HG02870 (cell line): Measurements from ENCODE around the gene METTL1.

Source experiments
- ATAC-seq: cut with Tn5 transposase; IDR thresholded peaks from one replicate; pipeline ENCODE4 v1.9.1; 2021; ENCODE audit warnings: mild to moderate bottlenecking, moderate library complexity; ENCODE audit not compliant: unreplicated experiment

METTL1 gene

DNA sequence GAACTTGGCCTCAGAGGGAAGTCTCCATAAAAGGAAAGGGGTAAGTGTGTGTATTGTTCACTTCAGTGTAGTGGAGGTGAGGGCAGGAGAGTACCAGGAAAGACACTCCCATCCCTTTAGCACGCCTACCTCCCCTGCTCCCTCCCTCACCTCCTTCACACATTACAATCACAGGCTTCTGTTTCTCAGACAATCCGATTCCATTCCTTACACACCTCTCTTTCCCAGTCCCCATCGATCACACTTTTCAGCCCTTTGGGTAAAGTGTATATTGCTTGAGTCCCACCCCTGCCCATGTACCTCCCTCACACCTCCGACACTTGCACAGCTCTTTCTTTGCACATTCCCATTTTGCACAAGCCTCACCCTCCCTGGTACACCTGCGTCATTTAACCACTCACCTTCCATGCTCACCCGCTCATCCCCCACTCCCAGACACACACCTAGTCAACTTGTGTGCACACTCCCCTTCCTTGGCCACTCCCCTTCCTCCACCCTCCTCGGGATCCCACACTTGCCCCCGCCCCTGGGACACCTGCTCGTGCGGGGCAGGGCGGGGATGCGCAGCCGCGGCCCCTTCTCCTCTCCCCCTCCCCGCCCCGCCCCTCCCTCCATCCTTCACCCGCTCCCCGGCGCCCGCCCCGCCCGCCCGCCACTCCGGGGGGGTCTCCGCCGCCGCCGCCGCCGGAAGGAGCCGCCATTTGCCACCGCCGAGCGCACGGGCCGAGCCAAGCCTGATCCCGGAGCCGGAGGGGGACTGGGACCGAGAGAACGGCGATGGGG, 17.3 kb downstream of the METTL1 start, which contains the start of gene MARCHF9:
TSS of gene MARCHF9 (plus strand) at position 693 of the 783 bp plus-strand sequence. CDS start 426 bp downstream, outside the sequence.
- peak; percentile 35 for ATAC-seq

DNA sequence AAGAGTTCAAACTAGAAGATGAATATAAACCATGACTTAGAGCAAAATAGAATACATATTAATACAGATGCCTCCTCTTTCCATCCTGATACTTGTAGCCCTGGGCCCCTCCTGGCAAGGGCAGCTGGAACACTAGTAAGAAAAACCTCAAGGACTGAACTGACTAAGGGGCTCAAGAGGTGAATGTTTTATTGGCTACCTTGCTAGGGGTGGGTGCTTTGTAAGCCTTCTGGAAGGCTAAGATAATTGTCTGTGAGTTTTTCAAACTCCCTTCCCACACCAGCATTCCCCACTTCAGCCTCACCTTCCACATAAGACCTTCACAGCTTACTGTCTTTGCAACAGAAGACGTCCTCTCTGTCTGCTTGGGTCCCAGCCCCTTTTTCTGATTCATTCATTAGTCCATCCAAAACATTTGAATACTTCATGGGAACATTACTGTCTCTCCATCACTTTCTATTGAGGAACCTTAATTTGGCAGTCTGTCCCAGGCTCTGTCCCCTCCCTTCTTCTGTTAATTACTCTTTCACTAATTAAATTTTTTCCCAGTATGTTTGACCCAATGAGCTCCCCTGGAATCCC, 18.1 kb downstream of the METTL1 start:
- ATAC-seq, result no peak

DNA sequence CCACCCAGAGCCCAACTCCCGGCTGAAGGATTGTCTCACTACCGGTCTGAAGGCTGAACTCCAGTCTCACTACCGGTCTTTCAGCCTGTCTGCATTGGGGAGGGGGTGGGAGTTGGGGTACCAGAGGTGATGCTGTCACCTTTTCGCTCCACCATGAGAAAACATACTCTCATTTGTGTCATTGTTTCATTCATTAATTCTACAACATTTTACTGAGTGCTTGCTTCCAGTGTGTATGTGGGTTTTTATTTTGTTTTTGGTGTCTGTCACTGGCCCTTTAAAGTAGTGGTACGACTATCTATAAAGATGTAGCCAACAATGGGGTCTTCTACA, 19.3 kb downstream of the METTL1 start:
- ATAC-seq, result no peak

DNA sequence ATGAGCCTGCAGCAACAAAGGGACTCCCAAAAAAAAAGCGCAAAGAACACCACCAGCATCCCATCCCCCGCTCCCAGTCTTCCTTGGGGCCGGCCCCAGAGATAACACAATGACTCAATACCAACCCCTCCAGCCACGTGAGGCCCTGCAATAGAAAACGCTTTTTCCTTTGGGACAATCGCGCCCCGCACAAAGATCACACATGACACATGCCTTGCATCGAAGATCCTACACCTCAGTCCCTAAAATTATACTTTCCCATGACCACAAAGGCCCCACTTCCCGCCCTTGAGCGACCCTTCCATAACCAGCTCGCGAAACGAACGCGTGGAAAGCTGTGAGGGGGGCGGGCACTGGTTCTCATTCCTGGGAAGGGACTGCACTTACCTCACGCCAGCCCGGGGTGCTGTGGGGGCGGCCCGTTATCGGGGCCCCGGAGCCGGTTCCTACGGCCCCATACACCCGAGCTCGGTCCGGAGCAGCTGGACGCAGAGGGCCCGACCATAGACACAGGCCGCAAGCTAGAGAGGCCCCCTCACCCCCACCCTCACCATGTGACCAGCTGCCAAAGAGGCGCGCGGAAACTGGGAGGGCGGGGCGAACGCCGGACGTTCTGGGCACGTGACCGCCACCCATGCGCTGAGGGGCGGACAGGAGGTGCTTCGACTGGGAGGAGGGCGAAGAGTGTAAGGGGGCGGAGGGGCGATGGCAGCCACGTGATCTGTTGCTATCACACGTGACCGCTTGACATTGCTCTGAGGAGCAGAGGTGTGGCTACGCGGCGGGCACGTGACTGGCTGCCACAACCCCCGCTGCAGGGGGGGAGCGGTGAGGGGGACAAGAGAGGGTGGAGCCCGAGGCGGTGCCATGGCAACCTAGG, 19.9 kb downstream of the METTL1 start, which contains the start of gene CDK4:
TSS of gene CDK4 (minus strand) at position 523 of the 880 bp plus-strand sequence. CDS start 593 bp downstream, outside the sequence.
- ATAC-seq, result peak; percentile 71

DNA sequence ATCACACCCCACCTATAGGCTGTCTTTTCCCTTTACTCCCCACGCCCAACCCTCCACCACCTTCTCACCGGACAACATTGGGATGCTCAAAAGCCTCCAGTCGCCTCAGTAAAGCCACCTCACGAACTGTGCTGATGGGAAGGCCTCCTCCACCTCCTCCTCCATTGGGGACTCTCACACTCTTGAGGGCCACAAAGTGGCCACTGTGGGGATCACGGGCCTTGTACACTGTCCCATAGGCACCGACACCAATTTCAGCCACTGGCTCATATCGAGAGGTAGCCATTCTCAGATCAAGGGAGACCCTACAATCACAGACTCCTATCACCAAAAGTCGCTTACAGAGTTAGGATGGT, 20.5 kb downstream of the METTL1 start:
- no peak for ATAC-seq

DNA sequence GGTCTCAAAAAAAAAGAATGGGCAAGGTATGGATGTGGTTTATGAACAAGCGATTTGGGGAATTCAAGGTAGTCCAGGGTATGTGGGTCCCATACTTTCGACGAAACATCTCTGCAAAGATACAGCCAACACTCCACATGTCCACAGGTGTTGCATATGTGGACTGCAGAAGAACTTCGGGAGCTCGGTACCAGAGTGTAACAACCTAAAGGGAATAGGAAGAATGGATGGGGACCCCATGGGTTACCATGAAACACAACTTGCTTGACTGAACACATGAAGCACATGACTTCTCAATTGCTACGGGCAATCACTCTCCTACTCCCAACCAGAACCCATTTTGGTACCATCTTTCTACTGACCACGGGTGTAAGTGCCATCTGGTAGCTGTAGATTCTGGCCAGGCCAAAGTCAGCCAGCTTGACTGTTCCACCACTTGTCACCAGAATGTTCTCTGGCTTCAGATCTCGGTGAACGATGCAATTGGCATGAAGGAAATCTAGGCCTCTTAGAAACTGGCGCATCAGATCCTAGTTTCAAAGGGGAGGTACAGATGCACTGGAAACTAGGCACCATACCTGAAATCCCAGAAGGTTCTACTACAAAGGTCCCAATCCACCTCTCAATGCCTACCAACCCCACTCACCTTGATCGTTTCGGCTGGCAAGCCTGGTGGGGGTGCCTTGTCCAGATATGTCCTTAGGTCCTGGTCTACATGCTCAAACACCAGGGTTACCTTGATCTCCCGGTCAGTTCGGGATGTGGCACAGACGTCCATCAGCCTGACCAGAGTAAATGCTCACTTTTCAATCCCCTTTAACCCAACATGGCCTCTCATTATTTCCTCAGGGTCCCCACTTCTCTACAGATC, 21.1 kb downstream of the METTL1 start:
- no peak for ATAC-seq

DNA sequence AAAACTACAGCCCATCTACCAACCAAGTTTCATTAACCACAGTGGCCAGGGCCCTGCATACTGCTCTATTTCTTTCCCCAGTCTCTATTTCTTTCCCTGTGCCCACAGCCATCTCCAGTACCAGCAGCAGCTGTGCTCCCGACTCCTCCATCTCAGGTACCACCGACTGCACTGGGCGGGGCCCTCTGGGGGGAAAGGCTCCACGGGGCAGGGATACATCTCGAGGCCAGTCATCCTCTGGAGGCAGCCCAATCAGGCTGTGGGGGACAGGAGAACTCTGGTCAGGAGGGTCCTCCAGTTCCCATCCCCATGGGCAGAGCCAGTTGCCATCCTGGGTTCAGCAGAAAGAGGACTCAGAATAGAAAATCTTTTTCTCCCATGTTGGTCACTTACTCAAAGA, 22.8 kb downstream of the METTL1 start:
- ATAC-seq, result no peak

DNA sequence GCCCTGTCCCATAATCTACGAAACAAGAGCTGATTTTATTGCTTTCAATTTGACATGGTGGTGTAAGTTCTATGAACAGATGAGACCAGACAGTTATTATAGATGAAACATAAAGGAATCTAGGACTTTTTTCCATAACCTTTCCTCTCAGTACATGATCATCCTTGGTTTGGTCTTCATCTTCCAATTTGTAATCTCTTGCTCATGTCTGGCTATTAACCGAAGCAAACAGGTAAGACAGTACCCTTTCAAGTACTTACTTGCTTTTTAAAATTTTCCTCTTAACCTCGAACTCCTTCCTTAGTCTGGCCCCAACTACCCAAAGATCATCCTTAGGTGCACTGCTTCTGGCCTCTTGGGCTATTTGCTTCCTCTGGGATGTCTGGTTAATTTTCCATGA, 25.9 kb downstream of the METTL1 start:
- no peak for ATAC-seq

DNA sequence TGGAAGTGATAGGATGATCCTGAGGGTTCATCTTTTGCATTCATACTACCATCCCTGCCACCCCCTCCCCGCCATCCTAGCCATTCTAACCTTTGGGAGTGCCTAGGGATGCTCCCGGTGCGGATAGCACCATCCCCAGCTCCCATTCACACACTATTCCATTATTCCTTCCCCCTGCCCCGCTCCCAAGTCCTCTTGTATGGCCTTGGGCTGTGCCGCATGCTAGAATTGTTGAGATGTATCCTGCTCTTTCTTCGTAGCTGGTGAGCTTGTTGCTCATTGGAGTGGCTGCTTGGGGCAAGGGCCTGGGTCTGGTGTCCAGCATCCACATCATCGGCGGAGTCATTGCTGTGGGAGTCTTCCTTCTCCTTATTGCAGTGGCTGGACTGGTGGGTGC, 26.4 kb downstream of the METTL1 start:
- ATAC-seq, result no peak

DNA sequence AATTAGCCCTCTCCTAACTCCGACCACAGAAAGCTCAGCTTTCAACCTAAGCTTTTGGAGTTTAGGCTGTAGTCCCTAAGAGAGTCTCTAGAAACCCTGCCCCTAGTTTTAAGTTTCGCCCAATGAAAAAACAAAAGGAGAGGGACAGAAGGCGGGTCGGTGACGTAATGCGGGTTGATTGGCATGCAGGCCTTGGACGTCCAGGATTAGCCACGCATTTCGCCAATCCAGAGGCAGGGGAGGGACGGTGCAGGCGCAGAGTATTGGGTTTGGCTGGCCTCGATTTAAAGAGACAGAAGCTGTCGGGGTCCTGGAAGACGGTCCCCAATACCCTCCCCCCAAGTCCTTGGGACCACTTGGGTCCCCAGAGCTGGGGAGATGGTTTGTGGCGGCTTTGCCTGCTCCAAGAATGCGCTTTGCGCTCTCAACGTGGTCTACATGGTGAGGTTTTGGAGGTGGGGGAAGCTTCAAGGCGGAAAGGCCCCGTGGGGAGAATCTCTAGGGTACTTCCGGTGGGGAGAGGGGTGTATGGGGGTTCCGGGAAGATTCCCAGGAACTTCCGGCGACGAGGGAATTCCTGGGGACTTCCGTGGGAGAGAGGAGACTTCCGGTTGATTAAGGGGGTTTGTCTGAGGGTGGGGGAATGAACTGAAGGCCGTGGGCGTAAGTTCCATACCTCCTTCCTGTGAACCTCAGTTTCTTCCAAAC, 27.0 kb downstream of the METTL1 start, which contains the start of gene TSPAN31:
TSS of gene TSPAN31 (plus strand) at position 263 of the 708 bp plus-strand sequence. CDS start at position 379, 116 bp downstream.
- peak; percentile 82 for ATAC-seq

DNA sequence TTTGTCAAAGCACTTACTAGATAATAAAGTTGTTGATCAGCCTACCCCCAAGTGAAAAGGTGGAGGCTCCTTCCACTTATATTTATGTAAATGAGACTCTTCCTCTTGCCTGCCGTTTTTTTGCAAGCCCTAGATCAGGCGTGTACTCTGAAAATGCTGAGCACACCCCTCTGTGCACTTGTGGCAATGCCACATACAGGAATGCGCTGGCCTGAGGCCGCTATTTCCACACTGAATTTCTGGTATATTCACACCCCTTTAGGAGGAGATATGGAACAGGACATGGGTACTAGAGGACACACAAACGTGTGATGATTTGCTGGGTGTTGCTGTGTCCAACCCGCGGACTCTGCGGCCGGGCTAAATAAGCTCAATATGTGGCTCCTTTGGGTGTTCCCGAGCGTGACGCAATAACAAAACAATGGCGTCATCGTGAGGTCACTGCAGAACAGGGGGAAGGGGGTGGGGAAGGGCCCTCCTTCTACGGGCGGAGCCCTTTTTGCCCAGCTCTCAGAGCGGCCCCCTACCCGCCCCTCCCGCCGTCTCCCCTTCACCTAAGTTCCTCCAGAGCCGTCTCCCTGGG, 27.6 kb downstream of the METTL1 start:
- peak; percentile 29 for ATAC-seq

DNA sequence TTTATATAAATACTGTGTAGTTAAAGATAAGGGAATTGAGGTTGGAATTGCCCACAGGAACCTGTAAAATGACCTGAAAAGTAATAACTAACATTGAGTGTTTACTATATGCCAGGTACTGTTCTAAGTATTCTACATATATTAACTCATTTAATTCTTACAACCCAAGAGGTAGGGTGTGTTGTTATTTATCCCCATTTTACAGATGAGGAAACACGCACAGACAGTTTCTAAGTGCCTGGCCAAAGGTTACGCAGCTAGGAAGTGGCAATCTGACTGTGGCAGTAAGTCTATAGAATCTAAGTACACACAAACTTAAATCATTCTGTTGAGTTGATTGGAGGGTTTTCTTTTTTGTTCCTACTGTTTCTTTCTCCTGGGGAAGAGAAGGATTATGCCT, 28.1 kb downstream of the METTL1 start:
- ATAC-seq, result no peak

DNA sequence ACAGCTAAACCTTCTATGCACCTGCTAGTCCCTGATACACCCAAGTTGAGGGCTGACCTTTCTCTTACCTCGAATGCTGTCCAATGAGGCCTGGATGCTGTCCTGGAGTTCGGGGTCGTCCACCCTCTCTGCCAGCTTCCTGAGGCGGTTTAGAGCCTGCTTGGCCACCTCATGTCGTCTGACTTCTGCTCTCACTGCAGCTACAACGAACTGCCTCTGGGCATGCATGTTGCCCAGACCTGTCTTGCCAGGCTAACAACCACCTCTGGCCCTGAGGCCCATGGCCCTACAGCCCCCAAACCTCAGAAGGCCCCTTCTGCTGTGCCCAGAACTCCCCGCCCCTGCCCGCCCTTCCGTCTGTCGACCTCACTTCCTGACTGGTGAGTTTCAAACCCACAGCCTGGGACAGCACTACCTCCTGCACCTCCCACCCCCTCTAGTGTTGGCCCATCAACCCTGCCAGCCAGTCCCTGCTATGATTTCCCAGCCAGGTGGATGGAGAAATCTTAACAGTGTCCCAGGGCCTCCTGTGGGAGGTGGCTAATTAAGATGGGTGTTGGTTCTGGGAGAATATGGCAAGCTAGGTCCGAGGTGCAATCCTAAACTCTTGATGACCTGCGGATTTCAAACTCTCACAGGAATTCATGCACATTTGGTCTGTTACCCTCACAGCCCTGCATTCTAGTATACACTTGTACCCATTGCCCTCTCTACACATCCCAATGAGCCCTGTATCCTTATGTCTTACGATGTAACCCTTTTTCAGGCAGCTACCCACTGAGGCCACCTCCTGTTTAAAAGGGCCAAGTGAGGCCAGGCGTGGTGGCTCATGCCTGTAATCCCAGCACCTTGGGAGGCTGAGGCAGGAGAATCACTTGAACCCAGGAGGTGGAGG, 29.8 kb downstream of the METTL1 start:
- ATAC-seq, result peak; percentile 50

DNA sequence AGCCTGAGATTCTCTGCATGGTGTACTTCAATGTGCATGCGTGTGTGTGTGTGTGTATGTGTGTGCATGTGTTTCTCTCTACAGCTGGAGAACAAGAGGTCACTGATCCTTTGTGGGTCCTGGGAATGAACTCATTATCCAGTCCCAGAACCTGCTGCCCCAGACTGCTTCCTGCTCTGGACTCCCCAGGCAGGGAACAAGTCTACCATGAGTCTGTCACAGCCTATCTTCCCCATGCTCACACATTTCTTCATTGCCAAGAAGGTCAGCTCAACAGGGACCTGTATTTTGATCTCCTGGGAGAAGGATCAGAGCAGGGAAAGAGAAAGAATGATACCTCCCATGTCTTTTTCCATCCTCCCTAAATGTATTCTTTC, 30.5 kb downstream of the METTL1 start:
- no peak for ATAC-seq

DNA sequence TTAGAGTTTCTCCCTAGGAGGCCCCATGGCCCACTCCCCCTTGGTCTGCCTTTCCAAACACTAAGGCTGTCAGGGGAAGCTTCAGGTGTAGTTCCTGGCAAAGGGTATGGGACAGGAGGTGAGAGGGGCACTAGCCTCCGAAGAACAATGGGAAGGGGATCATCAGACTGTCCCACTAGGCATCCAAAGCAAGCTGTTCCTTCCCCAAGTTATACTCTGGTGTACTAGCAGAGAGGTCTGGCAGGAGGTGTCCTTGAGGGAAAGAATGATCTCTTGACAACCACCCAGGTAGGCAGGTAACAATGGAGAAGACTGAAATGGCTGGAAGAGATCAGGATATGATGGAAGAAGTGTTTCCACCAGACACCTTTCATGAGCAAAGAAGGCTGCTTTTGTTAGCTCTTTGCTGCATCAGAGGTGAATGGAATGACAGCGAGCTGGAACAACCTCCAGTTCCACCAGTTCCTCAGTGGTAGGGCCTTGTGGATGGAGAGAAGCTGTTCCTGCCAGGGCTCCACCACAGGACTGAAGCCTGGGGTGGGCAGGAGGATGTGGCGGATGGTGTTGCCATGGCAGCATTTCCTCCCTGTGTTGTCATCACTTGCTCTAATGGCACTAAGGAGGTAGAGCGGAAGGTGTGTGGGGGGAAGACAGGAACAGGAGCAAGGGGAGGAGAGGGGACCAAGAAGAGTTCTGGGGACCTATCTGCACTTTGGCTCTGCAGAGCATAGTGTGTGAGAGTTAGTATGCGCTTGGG, 31.1 kb downstream of the METTL1 start:
- ATAC-seq, result peak; percentile 36

DNA sequence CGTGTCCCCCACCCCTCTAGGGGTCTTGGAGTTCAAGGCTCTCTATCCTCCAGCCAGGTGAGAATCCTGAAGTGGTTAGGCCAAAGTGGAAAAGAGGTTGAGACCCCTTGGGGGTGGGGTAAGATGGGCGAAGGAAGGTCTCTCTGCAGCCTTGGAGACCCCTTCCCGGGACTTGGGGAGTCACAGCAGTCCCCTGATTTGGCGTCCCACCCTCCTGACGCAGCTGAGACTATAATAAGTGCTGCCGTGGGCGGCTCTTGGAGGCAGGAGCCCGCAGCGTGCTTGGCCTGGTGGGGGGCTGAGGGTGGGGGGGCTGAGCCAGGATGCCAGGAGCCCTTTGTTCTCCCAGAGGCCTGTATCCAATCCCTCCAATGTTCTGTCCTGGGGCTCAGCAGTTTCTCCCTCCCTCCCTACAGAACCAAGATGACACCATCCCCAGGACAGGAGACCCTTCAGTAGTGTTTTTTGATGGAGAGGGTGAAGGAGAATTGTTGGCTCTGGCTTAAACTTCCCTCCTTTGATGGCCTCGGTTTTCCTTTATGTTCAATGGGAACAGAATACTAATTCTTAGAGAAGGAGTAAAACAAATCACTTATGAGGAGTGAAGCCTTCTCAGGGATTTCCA, 31.9 kb downstream of the METTL1 start:
- no peak for ATAC-seq

DNA sequence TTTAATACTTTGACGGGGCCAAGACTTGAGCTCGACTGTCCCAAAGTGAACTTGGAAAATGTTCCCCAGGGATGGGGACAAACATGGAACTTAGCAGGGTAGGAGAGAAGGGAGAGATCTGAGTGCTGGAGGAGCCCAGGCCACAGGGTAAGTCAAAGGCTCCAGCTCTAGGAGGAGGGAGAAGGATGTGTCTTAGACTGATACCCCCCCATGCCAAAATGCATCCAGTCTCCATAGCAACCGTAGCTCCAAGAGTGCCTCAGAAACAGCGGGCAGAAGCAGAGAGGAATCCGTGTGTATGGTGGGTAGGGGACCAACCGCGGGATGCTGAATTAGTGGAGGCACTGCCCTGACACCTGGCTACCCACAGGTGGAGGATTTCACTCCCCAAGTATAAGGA, 32.5 kb downstream of the METTL1 start:
- ATAC-seq, result no peak
